HFF-Myc (cell line): ENCODE data around the gene GFPT1.
A peak's percentile ranks its signal among the peaks of the same experiment; 100 is the strongest.

Source experiments
- DNase-seq: peaks from one replicate; pipeline ENCODE4 v3.0.0-alpha.2; 2011; ENCODE audit warnings: low read depth; ENCODE audit errors: extremely low read depth
- H3K4me3 ChIP-seq: replicated peaks from 2 replicates; pipeline ENCODE4 v1.5.1; 2011; ENCODE audit warnings: low read depth, mild to moderate bottlenecking, control low read depth, low read length
- TF ChIP-seq, protein P1 (sequence below): IDR thresholded peaks from 2 replicates; pipeline ENCODE4 v1.5.1; 2012; ENCODE audit warnings: mild to moderate bottlenecking, low read depth, low read length, control low read depth; ENCODE audit errors: missing control alignments

GFPT1 gene

DNA sequence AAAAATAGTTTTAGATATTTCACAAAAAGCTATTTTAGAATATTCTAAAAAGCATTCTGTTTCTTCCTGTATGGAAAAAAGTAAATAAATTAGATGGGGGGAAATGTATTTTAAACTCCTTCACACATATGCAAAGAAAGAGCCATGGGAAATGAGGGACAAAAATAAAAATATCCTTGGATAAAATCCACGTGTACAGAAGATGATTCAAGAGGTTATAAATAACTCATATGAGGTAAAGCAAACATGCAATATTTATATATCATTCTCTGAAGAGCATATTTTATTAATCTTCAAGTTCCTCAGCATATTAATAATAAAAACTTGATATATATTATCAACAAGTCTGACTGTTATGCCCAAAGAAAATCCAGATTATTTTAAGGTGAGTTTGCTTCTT, 8.8 kb upstream of the GFPT1 start:
- no peak for DNase-seq
- TF ChIP-seq, protein P1, sequence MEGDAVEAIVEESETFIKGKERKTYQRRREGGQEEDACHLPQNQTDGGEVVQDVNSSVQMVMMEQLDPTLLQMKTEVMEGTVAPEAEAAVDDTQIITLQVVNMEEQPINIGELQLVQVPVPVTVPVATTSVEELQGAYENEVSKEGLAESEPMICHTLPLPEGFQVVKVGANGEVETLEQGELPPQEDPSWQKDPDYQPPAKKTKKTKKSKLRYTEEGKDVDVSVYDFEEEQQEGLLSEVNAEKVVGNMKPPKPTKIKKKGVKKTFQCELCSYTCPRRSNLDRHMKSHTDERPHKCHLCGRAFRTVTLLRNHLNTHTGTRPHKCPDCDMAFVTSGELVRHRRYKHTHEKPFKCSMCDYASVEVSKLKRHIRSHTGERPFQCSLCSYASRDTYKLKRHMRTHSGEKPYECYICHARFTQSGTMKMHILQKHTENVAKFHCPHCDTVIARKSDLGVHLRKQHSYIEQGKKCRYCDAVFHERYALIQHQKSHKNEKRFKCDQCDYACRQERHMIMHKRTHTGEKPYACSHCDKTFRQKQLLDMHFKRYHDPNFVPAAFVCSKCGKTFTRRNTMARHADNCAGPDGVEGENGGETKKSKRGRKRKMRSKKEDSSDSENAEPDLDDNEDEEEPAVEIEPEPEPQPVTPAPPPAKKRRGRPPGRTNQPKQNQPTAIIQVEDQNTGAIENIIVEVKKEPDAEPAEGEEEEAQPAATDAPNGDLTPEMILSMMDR = no peak
- no peak overlapping the region for H3K4me3 ChIP-seq

DNA sequence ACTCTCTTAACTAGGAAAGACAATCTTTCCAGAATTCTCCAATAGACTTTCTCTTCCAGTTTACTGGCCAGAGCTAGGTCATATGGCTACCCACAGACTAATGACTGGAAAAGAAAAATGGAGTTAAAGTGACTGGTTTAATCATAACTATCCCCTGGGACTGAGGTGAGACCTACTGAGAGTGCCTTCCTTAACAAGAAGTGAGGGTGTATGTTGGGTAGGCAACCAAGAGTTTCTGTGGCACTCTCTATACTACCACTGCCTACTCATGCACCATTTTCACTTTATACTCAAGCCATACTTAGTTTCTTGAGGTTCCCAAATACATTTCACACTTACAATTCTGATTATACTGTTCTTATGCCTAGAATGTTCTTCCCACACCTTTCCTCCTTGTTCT, 6.9 kb upstream of the GFPT1 start:
- TF ChIP-seq, protein P1 = no peak
- H3K4me3 ChIP-seq = no peak overlapping the region
- DNase-seq = no peak

DNA sequence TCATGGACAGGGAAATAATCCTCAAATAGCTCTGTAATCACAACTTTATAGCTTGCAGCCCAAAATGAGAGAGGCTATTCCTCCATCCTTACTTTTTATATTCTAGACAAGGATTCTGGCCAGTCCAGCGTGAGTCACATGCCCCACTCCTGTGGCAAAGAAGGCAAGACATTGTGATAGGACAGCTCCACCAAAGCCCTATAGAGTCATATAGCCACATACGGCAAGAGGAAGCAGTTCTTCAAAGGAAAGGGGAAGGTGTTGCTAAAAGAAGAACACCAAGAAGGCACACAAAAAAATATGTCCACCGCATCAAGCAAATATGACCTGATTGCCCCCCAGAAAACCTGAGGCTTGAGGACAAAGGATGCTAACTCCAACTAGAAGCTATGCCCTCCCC, 3.4 kb upstream of the GFPT1 start:
- TF ChIP-seq, protein P1 = no peak
- DNase-seq = no peak
- H3K4me3 ChIP-seq = no peak overlapping the region

DNA sequence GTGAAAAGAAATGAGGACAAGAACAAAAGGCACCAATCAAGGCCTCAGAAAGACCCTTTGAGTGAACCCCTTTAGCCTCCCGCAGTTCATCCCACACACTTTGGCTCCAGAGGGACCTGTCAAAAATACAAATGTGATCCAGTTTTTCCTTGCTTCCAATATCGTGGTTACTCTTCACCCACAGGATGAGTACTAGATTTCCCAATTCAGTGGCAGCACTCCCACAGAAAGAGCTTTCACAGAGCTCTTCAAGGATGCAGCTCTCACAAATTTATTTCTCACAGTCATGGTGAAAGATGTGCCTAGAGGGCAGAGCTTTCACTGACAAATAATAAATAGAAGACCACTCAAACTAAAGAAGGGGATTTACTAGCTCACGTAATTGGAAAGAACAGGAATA, 3.0 kb upstream of the GFPT1 start:
- TF ChIP-seq, protein P1 = no peak
- no peak for DNase-seq

DNA sequence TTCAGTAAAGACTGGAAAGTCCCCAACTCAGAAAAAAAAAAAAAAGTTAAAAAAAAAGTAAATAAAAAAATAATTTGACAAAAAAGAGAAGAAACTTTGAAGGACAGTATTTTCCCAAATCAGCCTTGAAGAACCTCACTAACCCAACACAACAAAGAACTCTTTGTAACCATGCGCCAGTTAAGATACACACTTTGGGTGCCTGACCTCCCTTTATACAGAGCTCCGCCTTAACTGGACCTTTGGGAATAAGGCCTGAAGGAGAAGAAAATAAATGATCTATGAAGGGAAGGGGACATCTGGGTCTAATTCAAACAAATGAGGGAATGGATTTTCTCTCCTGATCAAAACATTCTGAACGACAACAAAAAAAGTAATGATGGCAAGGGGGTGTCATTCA, 2.2 kb upstream of the GFPT1 start:
- H3K4me3 ChIP-seq = no peak overlapping the region
- no peak for DNase-seq
- TF ChIP-seq, protein P1 = no peak

More for the DNA sequence above, 3.0 kb upstream of the GFPT1 start:
- H3K4me3 ChIP-seq = no peak overlapping the region

DNA sequence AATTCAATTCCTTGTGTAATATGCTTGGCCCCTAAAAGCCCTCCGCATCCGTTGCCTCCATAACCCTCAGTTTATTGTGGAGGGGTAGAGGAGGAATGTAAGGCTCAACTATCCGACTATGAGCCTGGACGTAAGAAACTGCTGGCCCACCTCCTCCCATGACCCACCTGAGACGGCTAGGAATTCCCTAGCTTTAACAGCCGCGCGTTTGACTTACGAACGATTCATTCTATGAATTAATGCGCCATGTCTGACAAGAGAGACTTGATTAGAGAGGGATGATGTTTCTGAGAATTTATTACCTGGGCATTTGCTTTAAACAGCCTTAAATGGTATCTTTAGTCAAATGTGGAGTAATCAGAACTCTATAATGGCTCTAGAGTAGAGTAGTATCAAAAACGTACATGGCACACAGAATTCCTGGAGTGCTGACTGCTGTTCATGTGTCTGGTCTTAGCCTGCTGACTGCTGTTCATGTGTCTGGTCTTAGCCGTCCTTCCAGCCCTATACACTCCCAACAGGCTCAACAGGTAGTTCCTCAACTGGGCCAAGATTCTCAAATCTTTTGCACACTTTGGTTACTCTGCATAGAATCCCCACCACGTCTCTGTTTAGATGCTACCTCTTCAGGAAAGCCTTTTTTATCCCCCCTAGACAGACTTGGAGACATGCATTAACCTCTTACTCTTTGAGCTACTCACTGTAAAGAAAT, 899 bp upstream of the GFPT1 start:
- DNase-seq = no peak
- H3K4me3 ChIP-seq = peak overlapping the region; percentile 72
- TF ChIP-seq, protein P1 = no peak

DNA sequence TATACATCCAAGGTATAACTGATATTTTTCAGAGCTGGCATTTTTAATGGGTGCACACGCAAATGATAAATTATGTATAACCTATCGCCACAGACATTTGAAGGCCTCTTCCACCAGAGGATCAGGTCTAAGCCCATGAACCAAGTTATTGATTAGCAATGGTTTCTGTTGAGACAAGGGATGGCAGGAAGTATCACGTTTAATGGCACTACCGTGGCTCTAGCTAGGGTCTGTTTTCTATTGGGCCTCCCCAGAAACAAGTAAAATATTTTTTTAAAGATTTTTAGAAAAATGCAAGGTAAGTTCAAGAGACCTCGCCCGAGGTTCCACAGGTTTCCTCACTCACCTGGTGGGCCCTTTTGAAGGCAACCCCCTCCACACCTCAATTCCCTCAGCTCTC, 667 bp downstream of the GFPT1 start:
- no peak for DNase-seq
- TF ChIP-seq, protein P1 = no peak

More for the DNA sequence above, 667 bp downstream of the GFPT1 start:
- peak overlapping the region; percentile 72 for H3K4me3 ChIP-seq
